Hindlimb muscle (tissue), 1 donor: Measurements from ENCODE around the gene KCNH3. TPM values are rescaled to one million over a fixed set of nuclear protein-coding genes. Genes with fewer than 3 reads are reported as not detected.

Experiments
- DNase-seq: peaks from one replicate; pipeline ENCODE4 v3.0.0-alpha.2; 2013
- polyA plus RNA-seq: library from polyadenylated mRNA; unstranded; fragments of 120-200 nt; gene quantifications from one replicate; pipeline ENCODE4 v1.2.1, GENCODE V29; 2013; ENCODE audit not compliant: insufficient read length

KCNH3 gene
- polyA plus RNA-seq, 1 donor = 2.0 TPM

DNA sequence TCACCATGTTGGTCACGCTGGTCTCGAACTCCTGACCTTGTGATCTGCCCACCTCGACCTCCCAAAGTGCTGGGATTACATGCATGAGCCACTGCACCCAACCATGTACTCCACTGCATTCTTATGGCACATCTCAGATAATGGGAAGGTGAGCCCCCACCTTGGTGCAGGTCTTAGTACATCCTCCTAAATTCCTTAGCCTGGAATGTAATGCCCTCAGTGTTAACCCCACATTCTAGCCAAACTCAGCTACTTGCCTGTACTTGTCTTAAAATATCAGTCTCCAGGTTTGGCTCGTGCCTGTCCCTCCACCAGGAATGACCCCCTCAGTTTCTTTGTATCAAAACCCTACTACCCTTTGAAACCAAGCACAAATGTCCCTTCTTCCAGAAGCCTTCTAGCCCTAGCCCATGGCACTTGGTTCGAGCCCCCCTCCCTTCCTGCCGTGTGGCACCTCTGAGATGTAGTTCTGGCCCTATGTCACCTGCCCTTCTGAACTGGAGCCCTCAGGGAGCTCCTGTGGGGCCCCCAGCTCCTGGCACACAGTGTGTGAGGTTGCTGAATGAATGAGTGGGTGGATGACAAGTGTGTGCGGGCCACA is 8.4 kb downstream of the KCNH3 start:
- DNase-seq = no peak

DNA sequence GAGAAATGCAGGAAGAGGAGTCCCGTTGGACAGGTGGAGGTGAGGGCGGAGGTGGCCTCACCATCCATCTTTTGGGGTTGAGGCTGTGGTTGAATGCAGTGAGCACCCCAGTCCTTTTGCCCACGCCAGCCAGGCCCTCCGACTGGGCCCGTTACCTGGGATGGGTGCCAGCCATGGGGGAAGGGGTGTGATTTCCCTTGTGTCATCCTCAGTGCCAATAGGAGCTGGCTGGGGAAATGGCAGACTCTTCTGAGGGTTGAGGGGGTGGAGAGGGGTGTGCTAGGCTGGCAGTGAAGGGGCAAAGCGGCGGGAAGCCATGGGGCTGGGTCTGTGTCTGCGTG is 9.6 kb downstream of the KCNH3 start:
- no peak for DNase-seq

DNA sequence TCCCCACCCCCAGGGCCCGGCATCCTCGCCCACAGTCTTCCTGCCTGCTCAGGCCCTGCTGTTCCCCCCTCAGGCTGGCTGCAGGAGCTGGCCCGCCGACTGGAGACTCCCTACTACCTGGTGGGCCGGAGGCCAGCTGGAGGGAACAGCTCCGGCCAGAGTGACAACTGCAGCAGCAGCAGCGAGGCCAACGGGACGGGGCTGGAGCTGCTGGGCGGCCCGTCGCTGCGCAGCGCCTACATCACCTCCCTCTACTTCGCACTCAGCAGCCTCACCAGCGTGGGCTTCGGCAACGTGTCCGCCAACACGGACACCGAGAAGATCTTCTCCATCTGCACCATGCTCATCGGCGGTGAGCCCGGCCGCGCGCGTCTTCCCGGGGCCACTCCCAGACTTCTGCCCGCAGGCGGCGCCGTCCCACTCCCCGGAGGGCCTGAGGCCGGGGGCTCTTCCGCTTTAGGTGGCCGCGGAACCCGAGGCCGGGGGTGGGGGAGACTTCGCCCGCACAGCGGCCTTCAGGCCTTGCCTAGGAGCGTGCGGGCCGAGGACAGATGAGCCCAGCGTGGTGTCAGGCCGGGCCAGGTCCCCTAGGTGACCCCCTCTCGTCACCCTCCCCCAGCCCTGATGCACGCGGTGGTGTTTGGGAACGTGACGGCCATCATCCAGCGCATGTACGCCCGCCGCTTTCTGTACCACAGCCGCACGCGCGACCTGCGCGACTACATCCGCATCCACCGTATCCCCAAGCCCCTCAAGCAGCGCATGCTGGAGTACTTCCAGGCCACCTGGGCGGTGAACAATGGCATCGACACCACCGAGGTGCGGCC is 10.2 kb downstream of the KCNH3 start:
- peak; percentile 64 for DNase-seq

- no peak for DNase-seq
Measured at GRCh38 chr12:49549735-49550692, 11.2 kb downstream of the KCNH3 start.

DNA sequence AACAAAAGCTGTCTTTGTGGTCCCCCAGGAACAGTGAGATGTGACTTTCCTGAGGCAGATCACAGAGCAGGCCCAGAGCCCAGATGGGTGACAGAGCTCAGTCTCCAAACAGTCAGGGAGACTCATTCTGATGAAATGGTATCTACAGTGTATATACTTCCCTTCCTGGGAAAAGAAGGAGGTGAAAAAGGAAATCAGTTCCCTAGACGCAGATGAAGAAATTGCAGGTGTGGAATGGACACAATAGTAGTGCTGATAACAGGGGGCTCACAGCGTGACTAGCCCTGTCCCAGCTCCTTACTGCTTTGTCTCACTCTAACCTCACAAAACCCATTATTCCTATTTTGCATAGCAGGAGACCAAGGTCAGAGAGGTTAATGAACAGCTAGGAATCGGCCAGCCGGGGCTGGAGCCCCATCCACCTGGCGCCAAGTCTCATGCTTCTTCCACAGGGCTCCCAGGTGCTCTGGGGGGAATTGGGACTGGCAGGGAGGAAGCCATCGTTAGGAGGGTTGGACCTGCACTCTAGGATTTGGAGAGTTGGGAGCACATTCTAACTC is 11.9 kb downstream of the KCNH3 start:
- DNase-seq = no peak

- DNase-seq = no peak
Measured at GRCh38 chr12:49552014-49552413, 13.2 kb downstream of the KCNH3 start.

GRCh38 chr12:49552425-49552824 is 13.6 kb downstream of the KCNH3 start:
- DNase-seq = no peak

GRCh38 chr12:49552899-49553298 is 14.1 kb downstream of the KCNH3 start:
- no peak for DNase-seq

GRCh38 chr12:49553512-49554088 is 14.8 kb downstream of the KCNH3 start:
- no peak for DNase-seq

GRCh38 chr12:49554266-49554665 is 15.4 kb downstream of the KCNH3 start:
- no peak for DNase-seq

DNA sequence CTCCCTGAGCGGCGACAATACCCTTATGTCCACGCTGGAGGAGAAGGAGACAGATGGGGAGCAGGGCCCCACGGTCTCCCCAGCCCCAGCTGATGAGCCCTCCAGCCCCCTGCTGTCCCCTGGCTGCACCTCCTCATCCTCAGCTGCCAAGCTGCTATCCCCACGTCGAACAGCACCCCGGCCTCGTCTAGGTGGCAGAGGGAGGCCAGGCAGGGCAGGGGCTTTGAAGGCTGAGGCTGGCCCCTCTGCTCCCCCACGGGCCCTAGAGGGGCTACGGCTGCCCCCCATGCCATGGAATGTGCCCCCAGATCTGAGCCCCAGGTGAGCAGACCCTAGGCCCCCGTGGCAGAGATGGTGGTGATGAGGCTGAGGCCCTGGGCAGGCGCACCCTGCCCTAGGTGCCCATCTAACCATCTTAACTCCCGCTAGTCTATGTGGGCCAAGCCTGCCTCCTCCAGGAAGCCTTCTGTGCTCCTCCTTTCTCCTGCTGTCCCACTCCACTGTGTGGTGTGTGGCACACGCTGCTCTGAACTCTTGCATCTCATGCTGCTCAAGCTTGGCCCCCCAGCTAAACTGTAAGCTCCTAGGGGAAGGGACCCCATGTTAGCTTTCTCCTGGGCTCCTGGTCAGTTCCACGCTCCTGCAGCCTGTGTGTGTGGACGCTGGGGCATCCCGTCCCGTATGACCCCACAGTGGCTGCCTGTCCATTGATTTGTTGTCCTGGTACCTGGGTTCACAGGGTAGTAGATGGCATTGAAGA is 17.0 kb downstream of the KCNH3 start:
- no peak for DNase-seq

- DNase-seq = no peak
Measured at GRCh38 chr12:49556391-49557186, 17.8 kb downstream of the KCNH3 start.

GRCh38 chr12:49557187-49557916 is 18.5 kb downstream of the KCNH3 start:
- no peak for DNase-seq

DNA sequence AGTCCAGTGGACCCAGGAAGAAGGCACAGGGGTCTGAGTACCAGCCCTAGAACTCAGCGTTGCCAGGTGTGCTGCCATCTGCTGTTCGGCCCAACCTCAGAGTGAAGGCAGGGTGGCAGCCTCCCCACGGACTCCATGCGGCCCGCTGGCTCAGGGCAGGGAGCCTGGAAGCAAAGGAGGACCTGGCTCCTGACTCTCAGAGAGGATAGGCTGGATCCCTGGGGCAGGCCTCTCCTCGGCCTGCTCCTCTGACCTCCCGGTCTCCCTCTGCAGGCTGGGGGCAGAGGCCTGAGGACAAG is 19.0 kb downstream of the KCNH3 start:
- DNase-seq = no peak

GRCh38 chr12:49558526-49558925 is 19.7 kb downstream of the KCNH3 start:
- no peak for DNase-seq

- no peak for DNase-seq
Measured at GRCh38 chr12:49559011-49559675, 20.3 kb downstream of the KCNH3 start.

- DNase-seq = no peak
Measured at GRCh38 chr12:49560695-49561094, 21.9 kb downstream of the KCNH3 start.

DNA sequence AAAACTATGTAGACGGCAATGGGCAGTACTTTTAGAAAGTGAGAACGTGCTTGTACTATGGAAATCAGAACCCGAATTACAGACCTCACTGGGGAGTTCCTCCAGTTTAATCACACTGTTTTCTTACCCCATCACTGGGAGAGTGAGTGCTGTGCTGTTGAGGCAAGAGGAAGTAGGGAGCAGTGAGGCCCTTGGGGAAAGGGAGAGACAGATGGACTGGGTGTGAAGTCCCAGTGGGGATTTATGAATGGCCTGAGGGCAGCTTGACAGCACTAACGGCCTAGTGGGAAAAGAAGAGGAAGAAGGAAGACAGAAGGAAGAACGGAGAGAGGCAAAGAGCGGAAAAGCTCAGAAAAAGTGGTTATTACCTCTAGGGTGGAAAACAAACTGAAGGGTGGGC is 23.4 kb downstream of the KCNH3 start:
- DNase-seq = no peak

GRCh38 chr12:49562831-49563230 is 24.0 kb downstream of the KCNH3 start:
- DNase-seq = no peak
